GM19099 (cell line): Measurements from ENCODE around the gene ARMC5.

Experiments used
- POLR2A ChIP-seq: IDR thresholded peaks from 3 replicates; pipeline ENCODE4 v1.6.1; 2011; ENCODE audit warnings: low read depth; ENCODE audit not compliant: insufficient read length; ENCODE audit errors: extremely low read depth

The ARMC5 gene

GRCh38 chr16:31453255-31454204 lies 5.8 kb upstream of the ARMC5 start:
- TF ChIP-seq POLR2A: no peak

GRCh38 chr16:31455601-31456314 lies 3.5 kb upstream of the ARMC5 start:
- no peak for TF ChIP-seq POLR2A

- no peak for TF ChIP-seq POLR2A
Measured at GRCh38 chr16:31456988-31457360, 2.3 kb upstream of the ARMC5 start.

GRCh38 chr16:31458073-31458843 lies 1.0 kb upstream of the ARMC5 start:
- peak; percentile 59 for TF ChIP-seq POLR2A

- peak; percentile 11 for TF ChIP-seq POLR2A
Measured at GRCh38 chr16:31459687-31460581, 633 bp downstream of the ARMC5 start.

- TF ChIP-seq POLR2A: no peak
Measured at GRCh38 chr16:31460582-31461002, 1.3 kb downstream of the ARMC5 start.

GRCh38 chr16:31461201-31461920 lies 2.1 kb downstream of the ARMC5 start:
- TF ChIP-seq POLR2A: no peak

GRCh38 chr16:31461921-31462804 lies 2.9 kb downstream of the ARMC5 start:
- TF ChIP-seq POLR2A: no peak

- TF ChIP-seq POLR2A: no peak
Measured at GRCh38 chr16:31464348-31464769, 5.1 kb downstream of the ARMC5 start.

- TF ChIP-seq POLR2A: no peak
Measured at GRCh38 chr16:31464781-31465260, 5.5 kb downstream of the ARMC5 start.

GRCh38 chr16:31465788-31466370 lies 6.6 kb downstream of the ARMC5 start:
- no peak for TF ChIP-seq POLR2A

- no peak for TF ChIP-seq POLR2A
Measured at GRCh38 chr16:31466381-31466841, 7.1 kb downstream of the ARMC5 start.
